Thyroid gland (tissue), 4 donors: ENCODE results near the gene CBFA2T2.

Source experiments
- POLR2A ChIP-seq, 2 donors: fragments of 450-650 bp; IDR thresholded peaks; one replicate each; pipeline ENCODE4 v1.6.1; 2017; ENCODE audit warnings: antibody characterized with exemption in 2 of 2, mild to moderate bottlenecking in 2 of 2, moderate library complexity in 1 of 2
- TF ChIP-seq, protein P1 (sequence below), 6 experiments: fragments of 200-600 bp in 3 of 6; fragments of 450-650 bp in 3 of 6; sonication (generic) in 3 of 6; IDR thresholded peaks; one replicate each; pipeline ENCODE4 v1.5.1; 2016 to 2019; ENCODE audit warnings: antibody characterized with exemption in 6 of 6, mild to moderate bottlenecking in 2 of 6, inconsistent platforms in 1 of 6, moderate library complexity in 1 of 6

DNA sequence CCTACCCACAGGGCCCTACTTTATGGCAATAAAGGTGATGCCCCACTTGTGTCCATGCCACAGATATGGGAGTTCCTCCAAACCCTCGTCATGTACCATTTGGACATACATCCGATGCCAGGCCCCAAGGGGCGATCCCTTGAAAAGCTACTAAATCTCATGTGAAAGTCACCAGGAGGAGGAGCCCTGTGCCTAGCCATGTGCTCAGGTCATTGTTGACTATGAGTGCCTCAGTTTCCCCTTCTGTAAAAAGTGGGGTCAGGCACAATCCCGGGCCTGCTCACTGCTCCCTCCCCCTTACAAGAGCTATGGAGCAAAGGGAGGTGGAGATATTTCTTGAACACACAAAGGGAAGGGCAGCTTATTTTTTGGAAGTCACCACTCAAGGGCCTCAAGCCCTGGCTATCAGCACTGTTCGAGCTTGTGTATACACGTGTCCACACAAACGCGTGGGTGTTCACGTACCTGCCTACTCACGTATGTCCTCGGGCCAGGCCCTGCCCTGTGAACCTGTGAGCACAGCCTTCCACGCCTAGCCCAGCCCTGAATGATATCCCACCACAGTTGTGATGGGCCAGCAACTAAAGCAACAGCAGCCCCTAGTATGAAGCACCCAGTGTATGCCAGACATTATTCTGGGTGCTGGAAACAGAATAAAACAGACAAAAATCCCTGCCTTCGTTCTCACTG is 178.7 kb downstream of the CBFA2T2 start:
- no peak for TF ChIP-seq POLR2A (IDR thresholded peaks at IDR 0.05)
- TF ChIP-seq, protein P1, sequence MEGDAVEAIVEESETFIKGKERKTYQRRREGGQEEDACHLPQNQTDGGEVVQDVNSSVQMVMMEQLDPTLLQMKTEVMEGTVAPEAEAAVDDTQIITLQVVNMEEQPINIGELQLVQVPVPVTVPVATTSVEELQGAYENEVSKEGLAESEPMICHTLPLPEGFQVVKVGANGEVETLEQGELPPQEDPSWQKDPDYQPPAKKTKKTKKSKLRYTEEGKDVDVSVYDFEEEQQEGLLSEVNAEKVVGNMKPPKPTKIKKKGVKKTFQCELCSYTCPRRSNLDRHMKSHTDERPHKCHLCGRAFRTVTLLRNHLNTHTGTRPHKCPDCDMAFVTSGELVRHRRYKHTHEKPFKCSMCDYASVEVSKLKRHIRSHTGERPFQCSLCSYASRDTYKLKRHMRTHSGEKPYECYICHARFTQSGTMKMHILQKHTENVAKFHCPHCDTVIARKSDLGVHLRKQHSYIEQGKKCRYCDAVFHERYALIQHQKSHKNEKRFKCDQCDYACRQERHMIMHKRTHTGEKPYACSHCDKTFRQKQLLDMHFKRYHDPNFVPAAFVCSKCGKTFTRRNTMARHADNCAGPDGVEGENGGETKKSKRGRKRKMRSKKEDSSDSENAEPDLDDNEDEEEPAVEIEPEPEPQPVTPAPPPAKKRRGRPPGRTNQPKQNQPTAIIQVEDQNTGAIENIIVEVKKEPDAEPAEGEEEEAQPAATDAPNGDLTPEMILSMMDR (IDR thresholded peaks at IDR 0.05): no peak
